ENCODE results near the gene ADGRG1.

ADGRG1 gene

DNA sequence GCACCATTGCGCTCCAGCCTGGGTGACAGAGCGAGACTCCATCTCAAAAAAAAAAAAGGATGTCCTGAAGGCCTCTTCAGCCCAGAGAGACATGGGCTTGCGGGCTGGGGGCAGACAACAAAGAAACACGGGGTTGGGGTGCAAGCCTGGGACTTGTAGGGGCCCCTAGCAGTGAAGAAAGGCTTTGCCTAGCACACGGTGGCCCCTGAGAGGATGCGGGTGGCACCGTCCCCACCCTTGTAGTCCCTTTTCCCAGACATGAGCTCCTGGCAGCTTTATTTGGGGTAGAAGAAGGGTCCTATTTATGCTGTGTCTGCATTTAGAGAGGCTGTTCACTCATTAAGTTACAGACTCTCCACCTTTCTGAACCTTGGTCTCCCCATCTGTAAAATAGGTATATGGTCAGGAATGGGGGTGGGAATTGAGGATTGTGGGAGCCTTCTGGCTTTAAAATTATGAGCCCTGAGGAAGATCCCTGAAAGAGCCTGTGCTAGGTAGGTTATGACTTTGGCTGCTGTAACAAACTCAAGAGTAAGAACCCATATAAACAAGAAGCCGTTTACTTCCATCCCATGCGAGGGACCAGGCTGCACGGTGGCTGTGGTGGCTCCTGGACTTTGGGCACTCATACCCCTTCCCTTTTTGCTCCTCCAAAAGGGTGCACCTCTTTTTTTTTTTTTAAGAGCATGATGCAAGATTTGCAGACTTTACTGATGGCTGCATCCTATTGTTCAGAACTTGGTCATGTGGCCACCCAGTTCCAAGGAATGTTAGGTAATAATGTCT, 20.6 kb upstream of the ADGRG1 start:
- no peaks in the 10 kb centered on the region for H3K36me3 ChIP-seq (ENCODE audit: insufficient read depth, low read length)
- H3K9ac ChIP-seq (ENCODE audit: low read depth, low read length): no peak overlapping the region
- H3K4me1 ChIP-seq (ENCODE audit: control insufficient read depth, insufficient read depth, low read length): peaks cover 11% of the 10 kb centered on the region
- H3K4me2 ChIP-seq (ENCODE audit: low read length): no peak overlapping the region
- peaks cover 66% of the 10 kb centered on the region for H3K27me3 ChIP-seq (ENCODE audit: control insufficient read depth, insufficient read depth, low read length)
- H3K9me3 ChIP-seq (replicated peaks; ENCODE audit: low read length): no peaks in the 10 kb centered on the region
- H3K4me3 ChIP-seq (ENCODE audit: low read length): no peak overlapping the region

DNA sequence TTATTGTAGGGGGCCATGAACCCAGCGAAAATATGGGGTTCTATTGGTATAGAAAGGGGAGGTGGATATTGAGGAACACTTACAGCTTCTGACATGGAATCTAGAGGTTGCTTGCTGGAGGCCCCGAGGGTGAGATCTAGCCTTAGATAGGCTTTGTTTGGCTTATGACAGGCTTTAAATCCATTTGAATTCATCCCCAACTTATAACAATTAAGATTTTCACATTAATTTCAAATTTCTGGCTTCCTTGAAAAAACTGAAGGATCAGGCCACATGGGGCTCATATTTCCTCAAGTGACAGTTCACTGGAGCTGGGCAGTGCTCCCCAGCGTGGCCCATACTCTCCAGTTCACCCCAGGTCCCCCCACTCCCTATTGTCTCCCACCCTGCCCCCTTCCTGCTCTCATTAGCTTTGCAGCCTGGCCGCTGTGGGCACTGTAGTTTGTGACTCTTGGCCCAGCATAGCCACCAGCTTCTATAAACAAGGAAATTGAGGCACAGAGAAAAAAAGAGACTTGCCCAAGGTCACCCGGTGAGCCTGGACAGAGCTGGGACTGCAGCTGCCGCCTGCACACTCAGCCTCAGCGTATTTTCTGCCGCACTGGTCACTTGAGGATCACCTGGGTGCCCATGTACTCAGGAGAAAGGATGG, 19.8 kb upstream of the ADGRG1 start:
- Histone ChIP-seq H3K4me1 (ENCODE audit: control insufficient read depth, insufficient read depth, low read length) (peaks cover 11% of the 10 kb centered on the region), H3K4me2 (ENCODE audit: low read length) (no peak overlapping the region), H3K9me3 (replicated peaks; ENCODE audit: low read length) (no peaks in the 10 kb centered on the region), H3K36me3 (ENCODE audit: insufficient read depth, low read length) (no peaks in the 10 kb centered on the region), H3K27me3 (ENCODE audit: control insufficient read depth, insufficient read depth, low read length) (peaks cover 59% of the 10 kb centered on the region), H3K9ac (ENCODE audit: low read depth, low read length) (no peak overlapping the region), H3K4me3 (ENCODE audit: low read length) (no peak overlapping the region)

DNA sequence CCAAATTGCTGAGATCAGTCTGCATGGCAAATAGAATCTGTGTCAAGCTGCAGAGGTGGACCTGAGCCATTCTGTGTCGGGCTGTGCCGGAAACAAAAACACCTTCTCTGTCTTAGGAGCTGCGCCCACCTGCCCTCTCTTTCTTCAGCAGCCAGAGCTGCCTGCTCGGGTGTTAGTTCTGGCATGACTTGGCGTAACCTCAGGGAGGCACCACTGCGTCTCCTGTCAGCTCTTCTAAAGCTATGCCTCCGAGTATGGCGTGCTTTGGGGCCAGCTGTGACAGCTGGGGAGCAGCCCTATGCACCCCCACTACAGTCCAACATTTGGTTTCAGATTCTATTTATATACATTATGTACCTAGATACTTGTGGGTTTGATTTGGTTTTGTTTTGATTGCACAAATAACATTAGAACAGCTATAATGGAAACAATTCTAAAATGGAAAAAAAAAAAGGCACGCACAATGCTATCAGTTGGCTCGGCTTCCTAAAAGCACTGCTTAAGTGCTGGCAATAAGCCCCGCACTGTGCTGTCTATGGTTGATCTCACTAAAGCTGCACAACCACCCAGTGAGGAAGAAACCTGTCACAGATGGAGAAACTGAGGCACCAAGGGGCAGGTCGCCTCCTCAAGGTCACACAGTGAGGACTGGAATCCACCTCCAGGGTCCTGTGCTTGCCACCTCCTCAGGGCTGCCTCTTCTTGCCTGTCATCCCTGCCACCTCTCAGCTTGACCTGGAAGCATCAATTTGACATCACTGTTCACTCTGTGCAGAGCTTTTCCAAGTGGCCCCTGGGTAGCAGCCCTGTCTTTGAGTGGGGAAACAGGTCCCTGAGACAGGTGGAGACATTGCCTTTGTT, 18.7 kb upstream of the ADGRG1 start:
- H3K4me3 ChIP-seq (ENCODE audit: low read length): no peak overlapping the region
- no peak overlapping the region for H3K4me2 ChIP-seq (ENCODE audit: low read length)
- no peak overlapping the region for H3K9ac ChIP-seq (ENCODE audit: low read depth, low read length)
- no peaks in the 10 kb centered on the region for H3K36me3 ChIP-seq (ENCODE audit: insufficient read depth, low read length)
- peaks cover 56% of the 10 kb centered on the region for H3K27me3 ChIP-seq (ENCODE audit: control insufficient read depth, insufficient read depth, low read length)
- H3K9me3 ChIP-seq (replicated peaks; ENCODE audit: low read length): no peaks in the 10 kb centered on the region
- H3K4me1 ChIP-seq (ENCODE audit: control insufficient read depth, insufficient read depth, low read length): peaks cover 11% of the 10 kb centered on the region

DNA sequence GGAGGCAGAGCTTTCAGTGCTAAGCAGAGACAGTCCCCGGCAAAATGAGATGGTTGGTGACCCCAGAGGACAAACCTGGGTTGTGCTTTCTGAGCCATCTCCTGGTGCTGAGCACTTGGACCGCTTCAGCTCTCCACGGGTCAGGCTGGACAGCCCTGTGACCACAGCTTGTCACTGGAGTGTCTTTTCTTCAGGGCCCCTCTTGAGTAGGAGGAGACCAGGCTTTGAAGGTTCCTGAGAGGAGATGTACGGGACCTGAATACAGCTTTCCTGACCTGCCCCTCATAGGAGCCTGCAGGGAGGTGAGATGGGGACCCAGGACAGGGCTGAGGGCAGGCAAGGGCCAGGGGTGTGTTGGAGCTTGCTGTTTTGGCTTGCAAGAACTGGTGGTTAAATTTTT, 17.8 kb upstream of the ADGRG1 start:
- Histone ChIP-seq H3K4me1 (ENCODE audit: control insufficient read depth, insufficient read depth, low read length) (peaks cover 11% of the 10 kb centered on the region), H3K27me3 (ENCODE audit: control insufficient read depth, insufficient read depth, low read length) (peaks cover 49% of the 10 kb centered on the region), H3K9ac (ENCODE audit: low read depth, low read length) (no peak overlapping the region), H3K4me2 (ENCODE audit: low read length) (no peak overlapping the region), H3K4me3 (ENCODE audit: low read length) (no peak overlapping the region), H3K9me3 (replicated peaks; ENCODE audit: low read length) (no peaks in the 10 kb centered on the region), H3K36me3 (ENCODE audit: insufficient read depth, low read length) (no peaks in the 10 kb centered on the region)

DNA sequence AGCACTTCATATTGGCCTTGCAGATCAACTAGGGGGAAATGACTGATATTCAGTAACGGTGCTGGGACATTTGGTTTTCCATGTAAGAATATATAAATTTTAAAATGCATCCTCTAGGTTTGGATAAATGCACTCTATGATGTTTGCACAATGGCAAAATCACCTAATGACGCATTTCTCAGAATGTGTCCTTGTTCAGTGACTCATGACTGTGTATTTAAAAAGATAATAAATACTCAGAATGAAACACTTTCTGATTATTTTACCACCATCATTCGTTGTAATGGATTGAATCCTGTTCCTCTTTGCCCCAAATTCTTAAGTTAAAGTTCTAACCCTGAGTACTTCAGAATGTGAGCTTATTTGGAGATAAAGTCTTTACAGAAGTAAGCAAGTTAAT, 17.2 kb upstream of the ADGRG1 start:
- H3K4me3 ChIP-seq (ENCODE audit: low read length): no peak overlapping the region
- peaks cover 47% of the 10 kb centered on the region for H3K27me3 ChIP-seq (ENCODE audit: control insufficient read depth, insufficient read depth, low read length)
- no peak overlapping the region for H3K9ac ChIP-seq (ENCODE audit: low read depth, low read length)
- no peak overlapping the region for H3K4me2 ChIP-seq (ENCODE audit: low read length)
- H3K9me3 ChIP-seq (replicated peaks; ENCODE audit: low read length): no peaks in the 10 kb centered on the region
- peaks cover 11% of the 10 kb centered on the region for H3K4me1 ChIP-seq (ENCODE audit: control insufficient read depth, insufficient read depth, low read length)
- no peaks in the 10 kb centered on the region for H3K36me3 ChIP-seq (ENCODE audit: insufficient read depth, low read length)

DNA sequence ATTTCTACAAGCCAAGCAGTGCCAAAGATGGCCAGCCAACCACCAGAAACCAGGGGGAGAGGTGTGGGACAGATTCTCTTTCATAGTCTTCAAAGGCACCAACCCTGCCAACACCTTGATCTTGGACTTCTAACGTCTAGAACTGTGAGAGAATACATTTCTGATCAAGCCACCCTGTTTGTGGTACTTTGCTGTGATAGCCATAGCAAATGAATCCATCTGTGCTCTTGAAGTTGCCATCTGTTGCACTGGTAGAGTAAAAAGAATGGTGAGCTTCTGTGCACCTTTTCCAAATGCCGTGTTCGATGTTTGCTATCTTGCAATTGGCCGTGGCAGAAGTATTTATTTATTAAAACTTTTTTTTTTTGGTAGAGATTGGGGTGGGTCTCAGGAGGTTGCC, 16.7 kb upstream of the ADGRG1 start:
- Histone ChIP-seq H3K4me2 (ENCODE audit: low read length) (no peak overlapping the region), H3K9ac (ENCODE audit: low read depth, low read length) (no peak overlapping the region), H3K27me3 (ENCODE audit: control insufficient read depth, insufficient read depth, low read length) (peaks cover 43% of the 10 kb centered on the region), H3K4me1 (ENCODE audit: control insufficient read depth, insufficient read depth, low read length) (peaks cover 11% of the 10 kb centered on the region), H3K36me3 (ENCODE audit: insufficient read depth, low read length) (no peaks in the 10 kb centered on the region), H3K4me3 (ENCODE audit: low read length) (no peak overlapping the region), H3K9me3 (replicated peaks; ENCODE audit: low read length) (no peaks in the 10 kb centered on the region)

DNA sequence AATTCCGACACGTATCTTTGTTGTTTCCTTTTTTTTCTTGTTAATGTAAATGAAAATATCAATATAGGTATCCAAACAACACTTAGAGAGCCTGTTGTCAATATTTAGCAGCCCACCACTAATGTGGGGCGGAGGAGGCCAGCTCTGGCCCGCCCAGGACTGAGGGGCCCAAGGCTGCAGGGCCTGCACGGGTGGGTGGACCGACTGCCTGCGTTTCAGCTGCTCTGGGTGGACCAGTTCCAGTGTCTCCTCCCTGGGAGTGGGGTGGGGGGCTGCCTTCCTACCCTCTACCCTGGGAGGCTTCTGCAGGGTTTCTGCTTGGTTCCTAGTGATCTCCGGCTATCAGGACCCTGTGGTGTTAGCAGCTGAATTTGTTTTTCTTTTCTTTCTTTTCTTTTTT, 15.9 kb upstream of the ADGRG1 start:
- Histone ChIP-seq H3K9ac (ENCODE audit: low read depth, low read length) (no peak overlapping the region), H3K4me3 (ENCODE audit: low read length) (no peak overlapping the region), H3K4me1 (ENCODE audit: control insufficient read depth, insufficient read depth, low read length) (peaks cover 11% of the 10 kb centered on the region), H3K9me3 (replicated peaks; ENCODE audit: low read length) (no peaks in the 10 kb centered on the region), H3K4me2 (ENCODE audit: low read length) (no peak overlapping the region), H3K36me3 (ENCODE audit: insufficient read depth, low read length) (no peaks in the 10 kb centered on the region), H3K27me3 (ENCODE audit: control insufficient read depth, insufficient read depth, low read length) (peaks cover 38% of the 10 kb centered on the region)

DNA sequence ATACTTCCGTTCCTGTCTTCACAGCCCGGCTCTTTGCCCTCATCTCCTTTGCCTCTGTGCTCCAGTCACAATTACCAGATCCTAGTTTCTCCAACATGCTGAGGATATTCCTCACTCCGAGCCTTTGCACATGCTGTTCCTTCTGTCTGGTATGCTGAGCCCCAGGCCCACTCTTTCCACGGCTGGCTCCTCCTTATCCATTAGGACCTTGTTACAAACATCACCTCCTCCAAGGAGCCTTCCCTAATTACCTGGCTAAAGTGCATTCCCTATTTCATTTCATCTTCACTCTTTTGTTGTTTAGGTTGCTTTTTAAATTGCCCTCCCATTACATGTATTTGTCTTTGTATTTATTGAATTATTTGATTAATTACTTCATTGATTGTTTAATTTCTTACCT, 14.9 kb upstream of the ADGRG1 start:
- H3K4me1 ChIP-seq (ENCODE audit: control insufficient read depth, insufficient read depth, low read length): peaks cover 11% of the 10 kb centered on the region
- H3K27me3 ChIP-seq (ENCODE audit: control insufficient read depth, insufficient read depth, low read length): peaks cover 29% of the 10 kb centered on the region
- no peaks in the 10 kb centered on the region for H3K9me3 ChIP-seq (replicated peaks; ENCODE audit: low read length)
- no peaks in the 10 kb centered on the region for H3K36me3 ChIP-seq (ENCODE audit: insufficient read depth, low read length)
- no peak overlapping the region for H3K4me3 ChIP-seq (ENCODE audit: low read length)
- no peak overlapping the region for H3K9ac ChIP-seq (ENCODE audit: low read depth, low read length)
- no peak overlapping the region for H3K4me2 ChIP-seq (ENCODE audit: low read length)

DNA sequence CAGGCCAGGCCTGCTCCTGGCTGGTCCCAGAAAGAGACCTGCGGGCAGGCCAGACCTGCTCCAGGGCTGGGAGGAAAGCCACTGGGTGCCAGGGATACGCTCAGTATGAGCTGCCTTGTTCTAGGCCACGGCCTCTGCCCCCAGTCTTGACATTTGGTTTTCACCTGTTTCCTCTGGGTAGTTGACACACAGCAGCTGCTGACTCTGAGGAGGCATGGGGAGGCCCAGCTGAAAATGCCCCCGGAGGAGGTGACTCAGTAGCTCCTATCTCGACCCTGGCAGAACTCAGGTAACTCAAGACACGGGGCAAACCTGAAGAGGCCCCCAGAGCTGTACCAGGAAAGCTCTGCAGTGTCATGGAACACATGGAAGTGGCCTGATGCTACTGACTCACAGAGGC, 13.9 kb upstream of the ADGRG1 start:
- no peak overlapping the region for H3K9ac ChIP-seq (ENCODE audit: low read depth, low read length)

DNA sequence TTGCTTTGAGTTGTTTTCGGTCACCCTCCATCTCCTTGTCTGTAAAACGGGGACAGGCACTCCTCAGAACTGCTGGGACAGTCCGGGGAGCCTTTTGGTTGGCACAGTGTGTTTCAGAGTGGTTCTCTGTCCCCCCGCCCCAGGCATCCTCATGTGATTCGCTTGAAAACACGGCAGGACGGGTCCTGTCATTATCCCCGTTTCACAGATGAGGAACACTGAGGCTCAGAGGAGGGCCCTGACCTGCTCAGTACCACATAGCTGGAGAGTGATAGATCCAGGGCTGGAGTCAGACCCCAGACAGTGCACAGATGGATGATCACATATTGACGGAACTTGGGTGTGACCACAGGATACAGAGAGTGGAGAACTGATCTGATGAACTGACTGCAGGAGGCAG, 13.5 kb upstream of the ADGRG1 start:
- H3K9me3 ChIP-seq (replicated peaks; ENCODE audit: low read length): no peaks in the 10 kb centered on the region
- no peak overlapping the region for H3K4me2 ChIP-seq (ENCODE audit: low read length)
- peaks cover 14% of the 10 kb centered on the region for H3K27me3 ChIP-seq (ENCODE audit: control insufficient read depth, insufficient read depth, low read length)
- H3K36me3 ChIP-seq (ENCODE audit: insufficient read depth, low read length): no peaks in the 10 kb centered on the region
- no peak overlapping the region for H3K4me3 ChIP-seq (ENCODE audit: low read length)
- H3K4me1 ChIP-seq (ENCODE audit: control insufficient read depth, insufficient read depth, low read length): peaks cover 11% of the 10 kb centered on the region
- H3K9ac ChIP-seq (ENCODE audit: low read depth, low read length): no peak overlapping the region

More for the DNA sequence above, 13.9 kb upstream of the ADGRG1 start:
- Histone ChIP-seq H3K9me3 (replicated peaks; ENCODE audit: low read length) (no peaks in the 10 kb centered on the region), H3K27me3 (ENCODE audit: control insufficient read depth, insufficient read depth, low read length) (peaks cover 18% of the 10 kb centered on the region), H3K4me3 (ENCODE audit: low read length) (no peak overlapping the region), H3K36me3 (ENCODE audit: insufficient read depth, low read length) (no peaks in the 10 kb centered on the region), H3K4me2 (ENCODE audit: low read length) (no peak overlapping the region), H3K4me1 (ENCODE audit: control insufficient read depth, insufficient read depth, low read length) (peaks cover 11% of the 10 kb centered on the region)

DNA sequence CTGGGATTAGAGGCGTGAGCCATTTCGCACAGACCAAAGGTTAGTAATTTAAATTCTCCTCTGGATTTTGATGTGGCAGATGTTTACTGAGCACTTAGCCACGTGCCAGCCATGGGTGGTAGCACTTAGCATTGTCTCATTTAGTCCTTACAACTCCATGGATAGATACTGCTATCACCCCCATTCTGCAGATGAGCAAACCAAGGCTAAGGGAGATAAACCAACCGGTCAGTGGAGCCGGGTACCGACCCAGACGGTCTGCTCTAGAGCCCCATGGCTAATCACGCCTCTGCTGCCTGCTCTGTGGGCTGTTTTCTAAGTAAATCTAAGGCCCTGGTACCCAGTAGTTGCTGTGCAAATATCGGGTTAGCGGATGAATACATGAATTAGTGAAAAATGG, 12.6 kb upstream of the ADGRG1 start:
- H3K9me3 ChIP-seq (replicated peaks; ENCODE audit: low read length): no peaks in the 10 kb centered on the region
- H3K4me3 ChIP-seq (ENCODE audit: low read length): no peak overlapping the region
- peaks cover 6% of the 10 kb centered on the region for H3K27me3 ChIP-seq (ENCODE audit: control insufficient read depth, insufficient read depth, low read length)
- H3K9ac ChIP-seq (ENCODE audit: low read depth, low read length): no peak overlapping the region
- H3K36me3 ChIP-seq (ENCODE audit: insufficient read depth, low read length): no peaks in the 10 kb centered on the region
- peaks cover 8% of the 10 kb centered on the region for H3K4me1 ChIP-seq (ENCODE audit: control insufficient read depth, insufficient read depth, low read length)
- no peak overlapping the region for H3K4me2 ChIP-seq (ENCODE audit: low read length)
